Sigmoid colon (tissue), 7 donors: Measurements from ENCODE around the gene IL23R. TPM values are rescaled to one million over a fixed set of nuclear protein-coding genes. Genes with fewer than 3 reads are reported as not detected.

Source experiments
- DNase-seq: peaks from one replicate; pipeline ENCODE4 v3.0.0-alpha.2; 2019
- H3K27ac ChIP-seq, 4 donors: fragments of 200-600 bp; sonication (generic); one replicate each; pipeline ENCODE4 v1.5.1; 2016 to 2019; ENCODE audit warnings: mild to moderate bottlenecking in 1 of 4
- H3K27me3 ChIP-seq, 3 donors: fragments of 200-600 bp; sonication (generic); one replicate each; pipeline ENCODE4 v1.5.1; 2019; ENCODE audit warnings: mild to moderate bottlenecking in 1 of 3
- H3K36me3 ChIP-seq, 4 donors: fragments of 200-600 bp; sonication (generic); one replicate each; pipeline ENCODE4 v1.5.1; 2016 to 2019
- H3K4me1 ChIP-seq, 4 donors: fragments of 200-600 bp; sonication (generic); one replicate each; pipeline ENCODE4 v1.5.1; 2017 to 2019
- H3K4me3 ChIP-seq, 4 donors: fragments of 200-600 bp; sonication (generic); one replicate each; pipeline ENCODE4 v1.5.1; 2017 to 2019; ENCODE audit warnings: mild to moderate bottlenecking in 2 of 4, moderate library complexity in 1 of 4
- H3K9me3 ChIP-seq, 4 donors: fragments of 200-600 bp in 3 of 4; sonication (generic) in 3 of 4; one replicate each; pipeline versions ENCODE4 v1.5.1 to v1.6.1; 2013 to 2019
- CTCF ChIP-seq, 4 experiments: fragments of 450-650 bp in 3 of 4; fragments of 200-600 bp in 1 of 4; IDR thresholded peaks; one replicate each; pipeline ENCODE4 v1.5.1; 2016 to 2019; ENCODE audit warnings: antibody characterized with exemption in 4 of 4, mild to moderate bottlenecking in 3 of 4, moderate library complexity in 2 of 4
- EP300 ChIP-seq, 4 donors: sonication (generic); formaldehyde crosslinking; IDR thresholded peaks; one replicate each; pipeline ENCODE4 v1.6.1; 2017; ENCODE audit warnings: antibody characterized with exemption in 4 of 4
- POLR2A ChIP-seq, 2 donors: fragments of 450-650 bp; IDR thresholded peaks; one replicate each; pipeline ENCODE4 v1.6.1; 2016; ENCODE audit warnings: antibody characterized with exemption in 2 of 2, mild to moderate bottlenecking in 2 of 2, moderate library complexity in 2 of 2
- POLR2AphosphoS5 ChIP-seq, 4 donors: sonication (generic); formaldehyde crosslinking; IDR thresholded peaks; one replicate each; pipeline ENCODE4 v1.6.1; 2017; ENCODE audit warnings: antibody characterized with exemption in 4 of 4
- WGBS, 2 donors: extraction: QIAGEN DNeasy Blood & Tissue Kit; methylation state at CpG; one replicate each; pipeline ENCODE4 v1.1.7; 2013; 5-methylcytosine and 5-hydroxymethylcytosine counted together
- intact Hi-C: fragments of 100-400 bp; cut with DNase I; formaldehyde crosslinking; loops from one replicate; pipeline ENCODE4 v1.15.1; 2023
- polyA plus RNA-seq, 3 donors: library from polyadenylated mRNA; stranded (reverse); fragments of 200-250 nt; gene quantifications; one replicate each; pipeline ENCODE4 v1.2.3, GENCODE V29; 2013
- total RNA-seq, 4 donors: library from RNA; depleted of rRNA; stranded (reverse); fragments of >200 nt; gene quantifications; one replicate each; pipeline ENCODE4 v1.1.0, GENCODE V29; 2016
- donor health status: healthy with polysubstance abuse.
- donor health status: Bipolar disorder and iron deficiency.
- donor health status: healthy.

The IL23R gene
- total and polyA plus RNA-seq, 7 donors: 0.58 to 0.69 (median 0.60) TPM; not detected in 4

DNA sequence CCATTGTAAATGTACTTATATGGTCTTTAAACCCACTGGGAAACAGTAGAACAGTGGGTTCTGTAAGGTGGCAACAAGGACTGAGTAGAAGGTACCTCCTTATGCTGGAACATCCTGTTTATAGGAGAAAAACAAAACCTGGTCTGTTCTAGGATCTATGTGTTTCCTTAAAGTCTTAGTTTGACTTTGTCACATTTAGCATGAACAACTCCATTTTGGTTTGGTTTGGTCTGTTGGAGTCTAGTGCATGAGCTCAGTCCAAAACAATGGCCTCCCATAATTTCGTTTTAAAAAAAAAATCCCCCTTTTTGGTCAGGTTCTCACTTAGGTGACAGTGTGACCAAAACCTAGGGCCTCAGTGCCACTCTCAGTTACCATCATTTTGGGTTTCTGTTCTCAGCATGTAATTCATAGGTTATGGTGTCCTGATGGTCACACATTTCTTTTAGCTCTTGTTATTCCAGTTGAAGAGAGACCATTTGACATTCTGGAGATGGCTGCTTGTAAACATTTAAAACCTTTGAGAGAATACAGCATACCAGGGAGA, 75.0 kb downstream of the IL23R start:
- no peak for DNase-seq
- Histone ChIP-seq H3K4me3 (no peak overlapping the region), H3K27ac (no peak overlapping the region), H3K27me3 (no peaks in the 10 kb centered on the region), H3K36me3 (no peaks in the 10 kb centered on the region), H3K9me3 (no peaks in the 10 kb centered on the region), H3K4me1 (no peaks in the 10 kb centered on the region)
- 84 to 88% methylated on average over 1 of the region's 1 CpG for WGBS, 2 donors
- intact Hi-C loops: no loop called here
- TF ChIP-seq POLR2A (IDR thresholded peaks at IDR 0.05) (no peak), EP300 (IDR thresholded peaks at IDR 0.05) (no peak), POLR2AphosphoS5 (IDR thresholded peaks at IDR 0.05) (no peak), CTCF (IDR thresholded peaks at IDR 0.05) (no peak)

GRCh38 chr1:67242016-67242415, 75.8 kb downstream of the IL23R start:
- no peaks in the 10 kb centered on the region for H3K36me3 ChIP-seq
- TF ChIP-seq POLR2AphosphoS5 (IDR thresholded peaks at IDR 0.05): no peak
- TF ChIP-seq POLR2A (IDR thresholded peaks at IDR 0.05): no peak
- TF ChIP-seq EP300 (IDR thresholded peaks at IDR 0.05): no peak
- TF ChIP-seq CTCF (IDR thresholded peaks at IDR 0.05): no peak
- H3K27ac ChIP-seq: no peak overlapping the region
- H3K4me1 ChIP-seq: no peaks in the 10 kb centered on the region
- H3K4me3 ChIP-seq: no peak overlapping the region
- H3K9me3 ChIP-seq: no peaks in the 10 kb centered on the region
- intact Hi-C loops: no loop called here
- no peak for DNase-seq
- H3K27me3 ChIP-seq: no peaks in the 10 kb centered on the region

- Histone ChIP-seq H3K4me1 (no peaks in the 10 kb centered on the region), H3K27me3 (no peaks in the 10 kb centered on the region), H3K4me3 (no peak overlapping the region), H3K9me3 (peaks cover 0 to 5% (median 0%) of the 10 kb centered on the region in 4 donors), H3K36me3 (no peaks in the 10 kb centered on the region), H3K27ac (no peak overlapping the region)
- WGBS, 2 donors: 90 to 93% methylated on average over 2 of the region's 2 CpGs
- no peak for TF ChIP-seq EP300 (IDR thresholded peaks at IDR 0.05)
- no peak for TF ChIP-seq POLR2AphosphoS5 (IDR thresholded peaks at IDR 0.05)
- TF ChIP-seq CTCF (IDR thresholded peaks at IDR 0.05): no peak
- TF ChIP-seq POLR2A (IDR thresholded peaks at IDR 0.05): no peak
- DNase-seq: no peak
- intact Hi-C loops: no loop called here
Observed at GRCh38 chr1:67250051-67250653, 83.9 kb downstream of the IL23R start.

DNA sequence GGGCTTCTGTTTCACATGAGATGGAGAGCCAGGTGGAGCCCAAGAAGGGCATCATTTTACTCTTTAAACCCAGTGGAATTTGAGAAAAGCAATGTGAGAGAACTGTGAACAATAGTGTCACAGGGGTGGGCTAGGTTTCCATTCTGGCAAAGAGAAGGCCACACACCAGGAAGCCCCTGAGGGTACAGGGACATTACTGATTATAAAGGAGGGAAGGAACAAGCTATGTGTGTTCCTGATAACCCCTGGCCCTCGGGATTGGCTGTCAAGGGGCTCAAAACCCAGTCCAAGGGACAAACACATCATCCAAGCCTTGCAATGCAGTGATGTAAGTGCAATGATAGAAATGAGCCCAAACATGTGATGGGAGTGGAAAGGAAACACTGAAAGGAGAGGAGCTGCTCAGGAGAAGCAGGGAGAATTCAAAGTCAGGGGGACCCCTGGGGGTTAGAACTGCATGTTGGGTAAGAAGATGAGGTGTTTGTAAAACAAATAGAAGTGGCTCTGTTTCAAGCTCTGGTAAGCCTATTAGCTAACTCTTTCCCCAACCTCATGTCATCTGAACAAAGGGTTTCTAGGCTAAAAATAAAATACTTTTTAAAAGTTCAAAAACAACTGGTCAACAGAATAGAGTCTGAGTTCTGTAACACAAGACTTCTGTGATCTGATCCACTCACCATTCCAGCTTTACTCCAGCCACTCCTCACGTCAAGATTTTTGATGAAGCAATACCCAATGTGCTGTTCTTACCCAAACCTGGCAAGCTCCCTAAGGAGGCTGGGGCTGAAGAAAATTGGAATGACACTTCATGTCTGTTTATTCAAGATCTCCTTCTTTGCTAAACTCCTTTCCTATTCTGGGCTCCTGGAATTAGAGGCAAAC, 90.3 kb downstream of the IL23R start:
- Histone ChIP-seq H3K4me1 (no peaks in the 10 kb centered on the region), H3K36me3 (no peaks in the 10 kb centered on the region), H3K4me3 (no peak overlapping the region), H3K27me3 (no peaks in the 10 kb centered on the region), H3K9me3 (peaks cover 0 to 2% (median 0%) of the 10 kb centered on the region in 4 donors), H3K27ac (no peak overlapping the region)
- 70 to 71% methylated on average over 2 of the region's 2 CpGs for WGBS, 2 donors
- no peak for DNase-seq
- intact Hi-C loops: no loop called here
- TF ChIP-seq EP300 (IDR thresholded peaks at IDR 0.05) (no peak), POLR2AphosphoS5 (IDR thresholded peaks at IDR 0.05) (no peak), CTCF (IDR thresholded peaks at IDR 0.05) (no peak), POLR2A (IDR thresholded peaks at IDR 0.05) (no peak)
